SK-N-SH (cell line): ENCODE measurements around the gene MAN1A2. TPM values are rescaled to one million over a fixed set of nuclear protein-coding genes. Genes with fewer than 3 reads are reported as not detected.

Experiments
- CTCF ChIA-PET: fragments of 300-600, 350-600 bp; formaldehyde crosslinking; extraction: SDS; loops from one replicate; lab custom pipeline; 2021; lab: Yijun Ruan, JAX
- POLR2A ChIA-PET: fragments of 350-600 bp; sonication (Branson Sonifier 250); formaldehyde crosslinking; extraction: SDS; loops from one replicate; lab custom pipeline; 2020; ENCODE audit warnings: antibody characterized with exemption, inconsistent platforms; lab: Yijun Ruan, JAX
- DNase-seq: peaks from one replicate; pipeline ENCODE4 v3.0.0; 2012
- H2AFZ ChIP-seq: fragments of 200-600 bp; sonication (generic); 2 replicates; pipeline ENCODE4 v1.8.1; 2016; ENCODE audit warnings: antibody characterized with exemption, mild to moderate bottlenecking, low read depth
- H3F3A ChIP-seq: fragments of 200-600 bp; sonication (generic); replicated peaks from 2 replicates; pipeline ENCODE3; 2016; ENCODE audit warnings: antibody characterized with exemption, mild to moderate bottlenecking; ENCODE audit not compliant: insufficient read depth
- H3K27ac ChIP-seq, 2 experiments: fragments of 200-500 bp in 1 of 2; fragments of 200-600 bp in 1 of 2; sonication (Bioruptor generic) in 1 of 2; sonication (generic), shearing (Covaris generic) in 1 of 2; 2 replicates each; pipeline versions ENCODE4 v1.5.1 to v1.6.1; 2014 to 2016; ENCODE audit warnings: low read depth in 2 of 2, inconsistent platforms in 1 of 2, low read length in 1 of 2, mild to moderate bottlenecking in 1 of 2, mixed read lengths in 1 of 2
- H3K27me3 ChIP-seq: fragments of 200-600 bp; sonication (generic), shearing (Covaris generic); 2 replicates; pipeline ENCODE4 v1.6.1; 2016; ENCODE audit warnings: mixed run types; ENCODE audit not compliant: insufficient read depth
- H3K36me3 ChIP-seq, 2 experiments: fragments of 200-500 bp in 1 of 2; fragments of 200-600 bp in 1 of 2; sonication (Bioruptor generic) in 1 of 2; sonication (generic) in 1 of 2; replicated peaks in 1 of 2; 2 replicates each; pipeline versions ENCODE3 to v1.5.1; 2014 to 2016; ENCODE audit warnings: low read length in 1 of 2, mild to moderate bottlenecking in 1 of 2; ENCODE audit not compliant: insufficient read depth in 2 of 2, control insufficient read depth in 1 of 2
- H3K4me1 ChIP-seq, 2 experiments: fragments of 200-500 bp in 1 of 2; fragments of 200-600 bp in 1 of 2; sonication (Bioruptor generic) in 1 of 2; sonication (generic), shearing (Covaris generic) in 1 of 2; 2 replicates each; pipeline versions ENCODE4 v1.5.1 to v1.6.1; 2014 to 2016; ENCODE audit warnings: low read depth in 1 of 2, low read length in 1 of 2, mixed run types in 1 of 2; ENCODE audit not compliant: insufficient read depth in 2 of 2, control insufficient read depth in 1 of 2
- H3K4me2 ChIP-seq: fragments of 200-600 bp; sonication (generic), shearing (Covaris generic); 2 replicates; pipeline ENCODE4 v1.6.1; 2017; ENCODE audit warnings: mixed run types
- H3K4me3 ChIP-seq, 2 experiments: fragments of 200-500 bp in 1 of 2; fragments of 200-600 bp in 1 of 2; sonication (Bioruptor generic) in 1 of 2; sonication (generic), shearing (Covaris generic) in 1 of 2; 2 replicates each; pipeline versions ENCODE4 v1.5.1 to v1.8.1; 2014 to 2016; ENCODE audit warnings: low read depth in 2 of 2, inconsistent platforms in 1 of 2, low read length in 1 of 2, mild to moderate bottlenecking in 1 of 2, mixed read lengths in 1 of 2, moderate library complexity in 1 of 2
- H3K79me2 ChIP-seq: fragments of 200-600 bp; sonication (generic); 2 replicates; pipeline ENCODE4 v1.8.1; 2017; ENCODE audit warnings: mild to moderate bottlenecking; ENCODE audit not compliant: insufficient read depth
- H3K9ac ChIP-seq: fragments of 200-600 bp; sonication (generic); 2 replicates; pipeline ENCODE4 v1.6.1; 2017; ENCODE audit warnings: mixed run types
- H3K9me2 ChIP-seq: fragments of 200-600 bp; sonication (generic); 2 replicates; pipeline ENCODE4 v1.6.1; 2017; ENCODE audit warnings: mixed run types
- H3K9me3 ChIP-seq: fragments of 200-600 bp; sonication (generic); 2 replicates; pipeline ENCODE4 v1.6.1; 2017; ENCODE audit warnings: mixed run types, mild to moderate bottlenecking, moderate library complexity
- H4K20me1 ChIP-seq: fragments of 200-600 bp; sonication (generic); 2 replicates; pipeline ENCODE4 v1.6.1; 2017; ENCODE audit warnings: mild to moderate bottlenecking, mixed run types; ENCODE audit not compliant: insufficient read depth
- CHD2 ChIP-seq: fragments of 150-350 bp; IDR thresholded peaks from 2 replicates; pipeline ENCODE4 v1.6.1; 2018; ENCODE audit warnings: low read length; ENCODE audit not compliant: partially characterized antibody
- EP300 ChIP-seq, 2 experiments: IDR thresholded peaks; 2 replicates each; pipeline versions ENCODE4 v1.4.0 to v1.6.1; 2012; ENCODE audit warnings: borderline replicate concordance in 1 of 2, low read depth in 1 of 2, low read length in 1 of 2
- EZH2phosphoT487 ChIP-seq: fragments of 200-600 bp; sonication (generic); IDR thresholded peaks from 2 replicates; pipeline ENCODE4 v1.6.1; 2017; ENCODE audit warnings: low read depth, mixed run types, mild to moderate bottlenecking, antibody characterized with exemption, moderate library complexity, borderline replicate concordance
- FOSL2 ChIP-seq: IDR thresholded peaks from 2 replicates; pipeline ENCODE4 v1.4.0; 2012; ENCODE audit warnings: low read depth, mild to moderate bottlenecking, moderate library complexity, borderline replicate concordance
- FOXJ3 ChIP-seq: sonication (generic); formaldehyde crosslinking; IDR thresholded peaks from 2 replicates; pipeline ENCODE4 v1.5.1; 2020; ENCODE audit warnings: mild to moderate bottlenecking, missing genetic modification reagents
- GABPA ChIP-seq: IDR thresholded peaks from 2 replicates; pipeline ENCODE4 v1.4.0; 2012; ENCODE audit warnings: low read depth, mild to moderate bottlenecking
- JUND ChIP-seq: IDR thresholded peaks from 2 replicates; pipeline ENCODE4 v1.4.0; 2012
- RFX5 ChIP-seq: IDR thresholded peaks from 2 replicates; pipeline ENCODE4 v1.6.1; 2012; ENCODE audit warnings: mild to moderate bottlenecking, improper control_type of control experiment, low read length
- SIN3A ChIP-seq: IDR thresholded peaks from 2 replicates; pipeline ENCODE4 v1.6.1; 2012; ENCODE audit warnings: low read depth, mild to moderate bottlenecking, low read length, moderate library complexity, borderline replicate concordance
- SMC3 ChIP-seq: IDR thresholded peaks from 2 replicates; pipeline ENCODE4 v1.6.1; 2012; ENCODE audit warnings: low read depth, low read length, improper control_type of control experiment
- TCF12 ChIP-seq: IDR thresholded peaks from 2 replicates; pipeline ENCODE4 v1.4.0; 2012
- USF1 ChIP-seq: IDR thresholded peaks from 2 replicates; pipeline ENCODE4 v1.4.0; 2012; ENCODE audit warnings: low read depth, borderline replicate concordance
- ZBTB33 ChIP-seq: IDR thresholded peaks from 2 replicates; pipeline ENCODE4 v1.4.0; 2012; ENCODE audit warnings: low read depth, borderline replicate concordance
- WGBS: methylation state at CpG from one replicate; pipeline ENCODE4 v1.1.6; 2017; ENCODE audit warnings: low lambda C conversion rate; 5-methylcytosine and 5-hydroxymethylcytosine counted together
- polyA plus RNA-seq, 3 experiments: library from polyadenylated mRNA; depleted of rRNA; stranded (reverse); fragments of >200 nt; gene quantifications; 2 replicates each; pipeline ENCODE4 v1.2.3, GENCODE V29; 2012
- TF ChIP-seq, protein P1 (sequence below): fragments of 150-350 bp; IDR thresholded peaks from 2 replicates; pipeline ENCODE4 v1.6.1; 2017; ENCODE audit warnings: antibody characterized with exemption, low read length, low read depth, borderline replicate concordance
- TF ChIP-seq, protein P2 (sequence below): fragments of 200-600 bp; sonication (generic); IDR thresholded peaks from 2 replicates; pipeline ENCODE4 v1.6.1; 2017; ENCODE audit warnings: antibody characterized with exemption, mild to moderate bottlenecking, moderate library complexity

MAN1A2 gene
- polyA plus RNA-seq, 1 of the 3 experiments (the other 2 are of a cell fraction), result 6.0 TPM

DNA sequence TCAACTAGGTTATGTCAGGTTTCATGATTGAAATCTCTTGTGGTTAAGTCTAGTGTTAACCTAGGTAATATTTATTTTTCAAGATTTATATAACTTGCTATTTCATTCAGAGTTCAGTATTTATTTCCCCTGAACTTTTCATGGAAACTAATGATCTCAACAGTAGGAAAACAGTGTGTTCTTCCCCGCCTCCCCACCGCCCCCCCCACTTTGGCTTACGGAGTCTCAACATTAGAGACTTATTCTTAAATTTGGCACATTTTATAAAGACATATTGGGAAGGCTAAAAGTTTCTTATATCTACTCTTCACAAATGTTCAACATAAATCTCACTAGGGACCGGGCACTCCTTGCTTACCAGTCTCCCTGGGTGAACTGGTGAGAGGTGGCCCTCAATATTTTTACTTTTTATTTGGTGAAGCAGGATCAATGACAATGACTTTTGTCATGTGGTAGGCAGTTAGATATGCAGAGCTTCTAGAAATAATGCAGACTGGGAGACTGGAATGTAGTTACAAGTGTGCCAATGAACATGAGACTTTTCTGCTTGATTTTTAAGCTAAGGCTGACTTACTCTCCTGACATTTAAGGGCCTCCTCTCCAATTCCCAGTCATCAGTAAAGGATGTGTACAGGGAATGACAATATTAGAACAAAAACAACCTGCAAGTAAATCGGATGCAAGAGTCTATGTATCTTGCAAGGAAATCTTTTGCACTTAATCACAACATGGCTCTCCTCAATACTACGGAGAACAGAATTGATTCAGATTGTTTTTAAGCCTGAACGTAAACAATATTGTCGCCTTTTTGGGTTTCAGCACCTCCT is 1.7 kb upstream of the MAN1A2 start (continued):
- TF ChIP-seq ZBTB33, result no peak
- TF ChIP-seq, protein P1, sequence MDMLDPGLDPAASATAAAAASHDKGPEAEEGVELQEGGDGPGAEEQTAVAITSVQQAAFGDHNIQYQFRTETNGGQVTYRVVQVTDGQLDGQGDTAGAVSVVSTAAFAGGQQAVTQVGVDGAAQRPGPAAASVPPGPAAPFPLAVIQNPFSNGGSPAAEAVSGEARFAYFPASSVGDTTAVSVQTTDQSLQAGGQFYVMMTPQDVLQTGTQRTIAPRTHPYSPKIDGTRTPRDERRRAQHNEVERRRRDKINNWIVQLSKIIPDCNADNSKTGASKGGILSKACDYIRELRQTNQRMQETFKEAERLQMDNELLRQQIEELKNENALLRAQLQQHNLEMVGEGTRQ, result no peak

DNA sequence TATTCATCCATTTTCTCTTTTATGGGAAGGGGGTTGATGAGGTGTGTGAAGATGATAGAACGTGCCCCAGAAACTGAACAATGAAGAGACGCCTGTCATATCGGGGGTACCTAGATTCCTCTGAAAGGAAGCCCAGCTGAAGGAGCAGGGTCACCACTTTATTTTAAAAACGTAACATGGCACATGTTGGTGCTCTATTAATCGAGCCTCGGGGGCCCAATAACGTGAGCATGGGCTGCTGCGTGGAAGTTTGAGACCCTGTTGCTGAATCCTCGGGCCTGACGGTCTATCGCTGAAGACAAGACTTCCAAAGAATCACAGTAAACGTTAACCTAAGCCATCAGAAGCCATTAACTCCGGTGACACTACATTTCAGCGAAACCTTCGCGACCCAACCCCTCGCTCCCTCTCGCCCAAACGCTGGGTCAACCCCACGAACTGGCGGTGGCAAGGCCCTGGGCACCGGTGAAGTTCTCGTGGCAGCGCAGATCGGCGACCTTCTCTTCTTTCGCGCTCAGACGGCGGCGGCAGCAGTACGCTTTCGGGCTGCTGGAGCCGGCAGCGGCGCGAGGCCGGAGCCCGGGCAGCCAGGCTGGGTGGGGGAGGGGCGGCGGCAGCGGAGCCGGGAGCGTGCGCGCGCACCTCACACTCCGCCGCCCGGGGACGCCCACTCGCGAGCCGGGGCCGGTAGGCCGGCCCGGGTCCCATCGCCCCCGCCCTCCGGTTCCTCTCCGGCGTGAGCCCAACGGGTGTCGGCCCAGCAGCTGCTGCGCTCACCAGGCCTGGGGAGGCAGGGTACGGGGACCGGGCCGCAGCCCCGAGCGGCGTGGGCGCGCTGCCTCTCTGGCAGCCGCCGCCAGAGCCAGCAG is 838 bp upstream of the MAN1A2 start:
- peak overlapping the region; percentile 77 to 95 for H3K27ac ChIP-seq
- peaks cover 35% of the 10 kb centered on the region for H4K20me1 ChIP-seq
- no peaks in the 10 kb centered on the region for H3K9me2 ChIP-seq
- H3K36me3 ChIP-seq, result no peaks in the 10 kb centered on the region
- POLR2A ChIA-PET, result no interaction called here
- 4% methylated on average over 28 of the region's 75 CpGs for WGBS
- peak; percentile 98 for DNase-seq
- peak overlapping the region; percentile 70 to 90 for H3K4me3 ChIP-seq
- CTCF ChIA-PET, result interaction anchor here (0.6 to 1.3 kb wide), 4 partner anchors 21 to 238 kb away, joined by 3 to 6 read pairs (median 3); no protein-coding TSS in a partner anchor
- H3F3A ChIP-seq, result no peaks in the 10 kb centered on the region
- peaks cover 13% of the 10 kb centered on the region in 2 experiments; a peak in 3 of 4 replicates for H3K4me1 ChIP-seq
- H3K4me2 ChIP-seq, result peak overlapping the region; percentile 83
- H3K27me3 ChIP-seq, result no peaks in the 10 kb centered on the region
- H3K9me3 ChIP-seq, result no peaks in the 10 kb centered on the region
- peak overlapping the region; percentile 79 for H3K9ac ChIP-seq
- H2AFZ ChIP-seq, result peak overlapping the region; percentile 88
- peaks cover 40% of the 10 kb centered on the region for H3K79me2 ChIP-seq
- TF ChIP-seq, protein P2, sequence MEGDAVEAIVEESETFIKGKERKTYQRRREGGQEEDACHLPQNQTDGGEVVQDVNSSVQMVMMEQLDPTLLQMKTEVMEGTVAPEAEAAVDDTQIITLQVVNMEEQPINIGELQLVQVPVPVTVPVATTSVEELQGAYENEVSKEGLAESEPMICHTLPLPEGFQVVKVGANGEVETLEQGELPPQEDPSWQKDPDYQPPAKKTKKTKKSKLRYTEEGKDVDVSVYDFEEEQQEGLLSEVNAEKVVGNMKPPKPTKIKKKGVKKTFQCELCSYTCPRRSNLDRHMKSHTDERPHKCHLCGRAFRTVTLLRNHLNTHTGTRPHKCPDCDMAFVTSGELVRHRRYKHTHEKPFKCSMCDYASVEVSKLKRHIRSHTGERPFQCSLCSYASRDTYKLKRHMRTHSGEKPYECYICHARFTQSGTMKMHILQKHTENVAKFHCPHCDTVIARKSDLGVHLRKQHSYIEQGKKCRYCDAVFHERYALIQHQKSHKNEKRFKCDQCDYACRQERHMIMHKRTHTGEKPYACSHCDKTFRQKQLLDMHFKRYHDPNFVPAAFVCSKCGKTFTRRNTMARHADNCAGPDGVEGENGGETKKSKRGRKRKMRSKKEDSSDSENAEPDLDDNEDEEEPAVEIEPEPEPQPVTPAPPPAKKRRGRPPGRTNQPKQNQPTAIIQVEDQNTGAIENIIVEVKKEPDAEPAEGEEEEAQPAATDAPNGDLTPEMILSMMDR, result no peak
- TF ChIP-seq JUND (no peak), GABPA (no peak), RFX5 (no peak), SMC3 (peak; percentile 15; the same call in 1 of the 2 replicates), CHD2 (peak; percentile 74), FOXJ3 (CRISPR knock-in tag) (no peak), ZBTB33 (no peak), FOSL2 (no peak), EZH2phosphoT487 (no peak), USF1 (no peak; the same call in 1 of the 2 replicates), TCF12 (no peak), EP300 (IDR thresholded peaks at IDR 0.05; ENCODE audit: borderline replicate concordance in 1 of 2, low read depth in 1 of 2, low read length in 1 of 2) (peak in 1 of 2 experiments; percentile 5; a peak in 1 of 4 replicates), SIN3A (no peak)
